ENCODE data around the gene PRELID2.
"Not testable (repeated sequence)": the region's sequence is repeated elsewhere in the genome, so short reads cannot be mapped to it uniquely, and the experiment has no call there.

Gene PRELID2

DNA sequence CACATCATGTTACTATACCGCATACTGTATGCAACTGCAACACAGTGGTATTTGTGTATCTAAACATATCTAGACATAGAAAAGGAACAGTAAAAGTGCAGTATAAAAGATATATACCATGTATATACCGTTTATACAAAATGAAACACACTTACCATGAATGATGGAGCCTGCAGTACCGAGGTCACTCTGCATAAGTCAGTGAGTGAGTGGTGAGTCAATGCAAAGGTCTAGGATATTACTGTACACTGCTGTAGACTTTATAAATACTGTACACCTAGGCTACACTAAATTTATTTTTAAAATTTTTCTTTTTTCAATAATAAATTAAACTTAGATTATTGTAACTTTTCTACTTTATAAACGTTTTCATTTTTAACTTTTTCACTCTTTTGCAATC, 29.3 kb downstream of the PRELID2 start:
- no peak for TF ChIP-seq ZNF274 (IDR thresholded peaks at IDR 0.05; ENCODE audit: low read depth, low read length)
- no peak for TF ChIP-seq YY1 (IDR thresholded peaks at IDR 0.05; ENCODE audit: insufficient read depth, insufficient read length)
- no peak for TF ChIP-seq SUZ12 (IDR thresholded peaks at IDR 0.05; ENCODE audit: extremely low read depth, insufficient read depth, insufficient read length)
- Histone ChIP-seq H3K27me3 (ENCODE audit: insufficient read depth, insufficient read length) (no peaks in the 10 kb centered on the region), H3K36me3 (ENCODE audit: insufficient read depth, insufficient read length, low read length) (no peaks in the 10 kb centered on the region), H3K4me1 (ENCODE audit: insufficient read depth, insufficient read length) (no peaks in the 10 kb centered on the region), H3K9ac (ENCODE audit: insufficient read length, low read depth) (no peak overlapping the region), H3K9me3 (ENCODE audit: insufficient read depth, low read length) (no peaks in the 10 kb centered on the region), H3K4me3 (ENCODE audit: insufficient read length, low read depth) (no peak overlapping the region)
- DNase-seq (ENCODE audit: low read depth, low spot score): no peak

DNA sequence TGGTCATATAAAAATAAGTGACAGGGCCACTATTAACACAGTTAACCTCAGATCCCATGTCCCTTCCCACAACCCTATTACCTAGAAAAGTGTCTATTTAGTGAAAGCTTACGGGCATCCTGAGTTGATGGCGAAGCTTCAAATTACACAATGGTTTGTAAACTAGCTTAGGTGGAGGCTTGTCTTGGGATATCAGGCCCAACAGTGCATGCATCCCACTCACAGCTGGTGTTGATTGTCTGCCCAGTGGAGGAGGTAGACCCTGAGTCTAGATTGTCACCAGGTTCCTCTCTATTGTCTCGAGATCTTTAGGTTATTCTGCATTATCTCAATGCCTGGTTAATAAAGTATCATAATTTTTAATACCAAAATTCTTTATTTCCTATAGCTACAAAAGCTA, 30.4 kb downstream of the PRELID2 start:
- H3K27me3 ChIP-seq (ENCODE audit: insufficient read depth, insufficient read length): no peaks in the 10 kb centered on the region
- no peaks in the 10 kb centered on the region for H3K4me1 ChIP-seq (ENCODE audit: insufficient read depth, insufficient read length)
- H3K9me3 ChIP-seq (ENCODE audit: insufficient read depth, low read length): no peaks in the 10 kb centered on the region
- H3K36me3 ChIP-seq (ENCODE audit: insufficient read depth, insufficient read length, low read length): no peaks in the 10 kb centered on the region
- DNase-seq (ENCODE audit: low read depth, low spot score): no peak
- no peak for TF ChIP-seq SUZ12 (IDR thresholded peaks at IDR 0.05; ENCODE audit: extremely low read depth, insufficient read depth, insufficient read length)
- no peak for TF ChIP-seq YY1 (IDR thresholded peaks at IDR 0.05; ENCODE audit: insufficient read depth, insufficient read length)
- no peak for TF ChIP-seq ZNF274 (IDR thresholded peaks at IDR 0.05; ENCODE audit: low read depth, low read length)
- H3K4me3 ChIP-seq (ENCODE audit: insufficient read length, low read depth): no peak overlapping the region
- H3K9ac ChIP-seq (ENCODE audit: insufficient read length, low read depth): no peak overlapping the region

DNA sequence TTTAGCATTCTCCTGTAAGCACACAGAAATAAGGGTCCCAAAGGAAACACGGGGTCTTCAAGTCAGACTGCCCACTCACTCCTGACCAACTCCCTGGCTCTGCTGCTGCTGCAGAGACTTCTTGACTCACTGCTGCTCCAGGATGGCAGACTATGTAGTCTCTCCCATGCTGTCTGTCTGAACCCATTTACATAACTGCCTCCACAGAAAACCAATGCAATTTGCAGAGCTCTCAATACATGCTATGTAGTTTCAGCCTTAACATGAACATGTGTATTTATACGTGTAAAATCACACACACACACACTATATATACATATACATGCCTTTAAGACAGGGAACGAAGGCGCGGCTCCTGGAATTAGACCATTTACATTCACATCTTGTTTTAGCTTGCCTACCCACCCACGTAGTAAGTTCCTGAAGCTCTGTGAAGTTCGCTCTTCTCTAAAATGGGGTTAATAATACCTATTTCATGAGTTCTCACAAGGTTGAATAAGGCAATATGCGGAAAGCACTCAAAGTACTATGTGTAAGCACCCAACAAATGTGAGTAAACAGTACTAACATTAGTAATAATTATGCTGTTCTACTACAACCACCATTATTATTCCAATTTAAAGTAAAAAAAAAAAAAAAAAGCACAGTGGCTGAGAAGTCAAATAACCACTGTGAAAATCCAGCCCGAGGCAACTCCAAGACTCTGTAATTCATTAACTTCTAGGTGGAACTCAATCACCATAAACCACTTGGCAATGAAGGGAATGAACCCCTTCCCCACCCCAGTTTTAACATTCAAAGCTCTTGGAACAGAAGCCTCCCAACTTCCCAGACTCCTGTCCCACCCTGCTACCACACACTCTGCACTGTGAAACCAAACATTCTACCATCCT, 31.8 kb downstream of the PRELID2 start:
- no peak for DNase-seq (ENCODE audit: low read depth, low spot score)
- H3K4me1 ChIP-seq (ENCODE audit: insufficient read depth, insufficient read length): no peaks in the 10 kb centered on the region
- H3K4me3 ChIP-seq (ENCODE audit: insufficient read length, low read depth): no peak overlapping the region
- H3K9ac ChIP-seq (ENCODE audit: insufficient read length, low read depth): no peak overlapping the region
- no peaks in the 10 kb centered on the region for H3K36me3 ChIP-seq (ENCODE audit: insufficient read depth, insufficient read length, low read length)
- no peaks in the 10 kb centered on the region for H3K27me3 ChIP-seq (ENCODE audit: insufficient read depth, insufficient read length)
- TF ChIP-seq ZNF274 (IDR thresholded peaks at IDR 0.05; ENCODE audit: low read depth, low read length) (no peak), YY1 (IDR thresholded peaks at IDR 0.05; ENCODE audit: insufficient read depth, insufficient read length) (no peak), SUZ12 (IDR thresholded peaks at IDR 0.05; ENCODE audit: extremely low read depth, insufficient read depth, insufficient read length) (no peak)
- no peaks in the 10 kb centered on the region for H3K9me3 ChIP-seq (ENCODE audit: insufficient read depth, low read length)

DNA sequence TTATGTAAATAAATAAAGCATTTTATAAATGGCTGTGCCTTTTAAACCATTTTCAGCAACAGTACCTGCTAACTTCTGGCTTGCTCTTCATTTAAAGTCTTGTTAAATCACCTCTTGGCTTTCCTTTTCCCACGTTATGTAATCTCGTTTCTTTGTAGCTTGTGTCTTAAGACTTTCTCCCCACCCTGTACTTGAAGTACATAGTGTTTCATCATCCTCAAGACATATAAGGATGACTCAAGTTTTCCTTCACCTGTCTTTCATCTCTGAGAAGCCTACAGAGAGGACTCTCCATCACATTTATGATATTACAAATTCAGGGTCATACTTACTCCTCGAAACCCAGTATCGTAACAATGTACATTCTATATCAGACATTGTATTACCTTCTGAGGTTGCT, 33.9 kb downstream of the PRELID2 start:
- Histone ChIP-seq H3K9me3 (ENCODE audit: insufficient read depth, low read length) (no peaks in the 10 kb centered on the region), H3K36me3 (ENCODE audit: insufficient read depth, insufficient read length, low read length) (no peaks in the 10 kb centered on the region), H3K4me1 (ENCODE audit: insufficient read depth, insufficient read length) (no peaks in the 10 kb centered on the region), H3K27me3 (ENCODE audit: insufficient read depth, insufficient read length) (no peaks in the 10 kb centered on the region), H3K4me3 (ENCODE audit: insufficient read length, low read depth) (no peak overlapping the region), H3K9ac (ENCODE audit: insufficient read length, low read depth) (no peak overlapping the region)
- no peak for DNase-seq (ENCODE audit: low read depth, low spot score)
- TF ChIP-seq ZNF274 (IDR thresholded peaks at IDR 0.05; ENCODE audit: low read depth, low read length) (no peak), YY1 (IDR thresholded peaks at IDR 0.05; ENCODE audit: insufficient read depth, insufficient read length) (no peak), SUZ12 (IDR thresholded peaks at IDR 0.05; ENCODE audit: extremely low read depth, insufficient read depth, insufficient read length) (no peak)

DNA sequence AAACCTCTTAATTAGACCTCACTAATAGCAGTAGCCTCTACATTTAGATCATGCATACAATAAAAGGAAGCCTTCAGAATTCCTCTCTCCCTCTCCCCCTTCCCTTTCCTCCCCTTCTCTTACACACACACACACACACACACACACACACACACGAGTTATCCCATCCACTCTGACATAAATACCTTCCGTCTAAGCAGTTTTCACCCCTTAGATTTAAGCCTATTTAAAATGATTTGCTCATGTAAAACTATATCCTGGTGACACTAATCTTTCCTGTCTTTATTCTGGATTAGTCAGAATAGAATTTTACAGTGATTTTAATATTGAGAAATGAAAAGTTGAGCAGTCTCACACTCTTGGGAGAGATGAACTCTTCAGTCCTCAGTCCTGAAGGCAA, 35.0 kb downstream of the PRELID2 start:
- no peak overlapping the region for H3K4me3 ChIP-seq (ENCODE audit: insufficient read length, low read depth)
- no peaks in the 10 kb centered on the region for H3K4me1 ChIP-seq (ENCODE audit: insufficient read depth, insufficient read length)
- no peaks in the 10 kb centered on the region for H3K9me3 ChIP-seq (ENCODE audit: insufficient read depth, low read length)
- no peaks in the 10 kb centered on the region for H3K27me3 ChIP-seq (ENCODE audit: insufficient read depth, insufficient read length)
- DNase-seq (ENCODE audit: low read depth, low spot score): no peak
- TF ChIP-seq ZNF274 (IDR thresholded peaks at IDR 0.05; ENCODE audit: low read depth, low read length) (no peak), YY1 (IDR thresholded peaks at IDR 0.05; ENCODE audit: insufficient read depth, insufficient read length) (no peak), SUZ12 (IDR thresholded peaks at IDR 0.05; ENCODE audit: extremely low read depth, insufficient read depth, insufficient read length) (no peak)
- no peak overlapping the region for H3K9ac ChIP-seq (ENCODE audit: insufficient read length, low read depth)
- H3K36me3 ChIP-seq (ENCODE audit: insufficient read depth, insufficient read length, low read length): no peaks in the 10 kb centered on the region

DNA sequence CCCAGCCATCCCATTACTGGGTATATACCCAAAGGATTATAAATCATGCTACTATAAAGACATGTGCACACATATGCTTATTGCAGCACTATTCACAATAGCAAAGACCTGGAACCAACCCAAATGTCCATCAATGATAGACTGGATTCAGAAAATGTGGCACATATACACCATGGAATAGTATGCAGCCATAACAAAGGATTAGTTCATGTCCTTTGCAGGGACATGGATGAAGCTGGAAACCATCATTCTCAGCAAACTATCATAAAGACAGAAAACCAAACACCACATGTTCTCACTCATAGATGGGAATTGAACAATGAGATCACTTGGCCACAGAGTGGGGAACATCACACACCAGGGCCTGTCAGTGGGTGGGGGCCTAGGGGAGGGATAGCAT, 36.6 kb downstream of the PRELID2 start:
- H3K9me3 ChIP-seq (ENCODE audit: insufficient read depth, low read length); H3K36me3 ChIP-seq (ENCODE audit: insufficient read depth, insufficient read length, low read length); H3K27me3 ChIP-seq (ENCODE audit: insufficient read depth, insufficient read length); DNase-seq (ENCODE audit: low read depth, low spot score); H3K9ac ChIP-seq (ENCODE audit: insufficient read length, low read depth); H3K4me3 ChIP-seq (ENCODE audit: insufficient read length, low read depth); H3K4me1 ChIP-seq (ENCODE audit: insufficient read depth, insufficient read length): not testable (repeated sequence)

DNA sequence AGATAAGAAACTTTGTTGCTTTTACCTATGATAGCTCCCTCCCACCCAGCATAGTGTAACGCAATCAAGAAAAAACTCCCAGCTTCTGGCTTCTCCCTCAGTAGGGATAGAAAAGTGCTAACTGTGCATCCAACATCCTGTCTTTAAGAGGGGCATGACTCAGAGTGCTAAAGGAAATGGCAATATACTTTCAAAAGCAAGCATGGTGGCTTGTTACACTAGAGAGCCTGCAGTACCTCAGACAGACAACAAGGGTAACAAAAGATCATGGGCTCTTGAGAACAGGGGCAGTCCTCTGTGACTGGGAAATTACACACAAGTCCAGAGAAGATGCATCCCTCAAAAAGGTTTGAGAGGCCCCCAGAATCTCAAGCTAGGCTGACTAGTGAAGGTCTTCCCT, 37.8 kb downstream of the PRELID2 start:
- Histone ChIP-seq H3K9ac (ENCODE audit: insufficient read length, low read depth) (no peak overlapping the region), H3K9me3 (ENCODE audit: insufficient read depth, low read length) (no peaks in the 10 kb centered on the region), H3K4me1 (ENCODE audit: insufficient read depth, insufficient read length) (no peaks in the 10 kb centered on the region), H3K4me3 (ENCODE audit: insufficient read length, low read depth) (no peak overlapping the region), H3K27me3 (ENCODE audit: insufficient read depth, insufficient read length) (no peaks in the 10 kb centered on the region), H3K36me3 (ENCODE audit: insufficient read depth, insufficient read length, low read length) (no peaks in the 10 kb centered on the region)
- TF ChIP-seq SUZ12 (IDR thresholded peaks at IDR 0.05; ENCODE audit: extremely low read depth, insufficient read depth, insufficient read length): no peak
- TF ChIP-seq ZNF274 (IDR thresholded peaks at IDR 0.05; ENCODE audit: low read depth, low read length): no peak
- no peak for DNase-seq (ENCODE audit: low read depth, low spot score)
